AG20443 (cell line): ENCODE measurements around the gene DPP7.

Experiments used
- DNase-seq: peaks from one replicate; pipeline ENCODE4 v3.0.0; 2012; ENCODE audit warnings: low spot score, mixed read lengths

Gene DPP7

DNA sequence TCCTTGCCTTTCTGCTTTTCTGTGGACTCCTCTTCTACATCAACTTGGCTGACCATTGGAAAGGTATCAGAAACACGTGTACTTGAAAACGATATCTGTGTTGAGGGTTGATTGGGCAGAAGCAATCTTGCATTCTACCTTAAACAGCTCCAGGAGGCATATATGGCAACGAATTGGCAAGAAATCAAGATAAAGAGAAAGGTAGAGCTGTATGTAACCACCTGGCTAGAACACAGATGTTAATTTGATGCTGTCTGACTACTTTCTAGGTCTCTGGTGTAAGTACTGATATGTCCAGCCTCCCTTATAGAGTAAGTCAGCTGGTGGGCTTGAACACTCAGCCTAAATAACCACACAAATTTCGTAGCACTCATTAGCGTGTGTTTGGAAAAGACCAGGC, 26.4 kb downstream of the DPP7 start:
- DNase-seq, result no peak

DNA sequence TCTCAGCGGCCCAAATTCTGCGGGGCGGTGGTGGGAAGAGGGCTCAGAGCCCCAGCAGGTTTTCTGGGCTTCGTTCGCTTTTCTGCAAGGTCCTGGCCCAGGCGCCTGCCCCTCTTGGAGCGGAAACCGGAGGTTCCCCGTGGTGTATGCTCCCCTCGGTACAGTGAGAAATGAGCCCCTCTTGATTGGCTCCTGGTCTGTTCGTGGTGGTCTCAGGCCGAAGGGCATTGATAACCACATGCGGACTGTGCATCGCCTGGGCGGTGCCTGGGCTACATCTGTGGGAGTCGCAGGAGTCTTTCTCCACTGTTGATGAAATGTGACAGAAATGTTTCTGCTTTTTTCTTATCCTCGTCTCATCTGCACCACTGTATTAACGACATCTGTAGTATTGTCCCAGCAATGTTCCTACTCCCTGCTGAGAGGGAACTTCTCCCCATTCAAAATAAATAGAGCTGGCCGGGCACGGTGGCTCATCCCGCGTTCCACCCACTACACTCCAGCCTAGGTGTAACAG, 27.1 kb downstream of the DPP7 start:
- no peak for DNase-seq

DNA sequence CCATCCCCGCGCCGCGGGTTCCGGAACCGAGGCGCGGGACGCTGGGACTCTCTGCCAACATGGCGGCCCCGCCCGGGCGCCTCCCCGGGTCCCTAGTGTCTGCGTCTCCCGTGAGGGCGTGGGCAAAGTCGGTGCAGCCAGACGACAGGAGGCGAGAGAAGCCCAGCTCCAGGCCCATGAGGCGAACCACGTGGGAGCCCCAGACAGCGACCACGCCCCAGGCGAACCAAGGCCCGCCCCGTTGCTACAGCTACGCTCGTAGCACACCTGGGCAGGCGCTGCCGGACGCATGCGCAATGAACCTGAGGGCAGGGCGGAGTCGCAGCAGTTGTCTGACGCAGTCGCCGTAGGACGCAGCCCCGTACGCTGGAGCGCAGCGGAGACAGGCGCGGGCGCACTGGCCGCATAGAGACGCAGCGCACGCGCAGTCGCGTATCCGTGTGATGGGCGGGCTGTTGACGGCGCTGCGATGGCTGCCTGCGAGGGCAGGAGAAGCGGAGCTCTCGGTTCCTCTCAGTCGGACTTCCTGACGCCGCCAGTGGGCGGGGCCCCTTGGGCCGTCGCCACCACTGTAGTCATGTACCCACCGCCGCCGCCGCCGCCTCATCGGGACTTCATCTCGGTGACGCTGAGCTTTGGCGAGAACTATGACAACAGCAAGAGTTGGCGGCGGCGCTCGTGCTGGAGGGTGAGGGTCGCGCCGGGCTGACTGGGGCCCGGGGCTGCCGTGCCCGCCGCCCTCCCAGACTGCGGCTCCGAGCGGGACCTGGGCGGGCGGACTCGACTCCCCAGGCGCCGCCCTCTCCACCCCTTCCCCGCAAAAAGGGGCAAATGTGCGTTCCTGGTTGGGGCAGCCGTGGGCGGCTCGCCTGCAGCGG, 27.8 kb downstream of the DPP7 start, which contains the start of gene MAN1B1:
MAN1B1 (plus strand) TSS at position 455 of the 878 bp plus-strand sequence; CDS start at position 470, 15 bp downstream.
- DNase-seq, result peak; percentile 99

DNA sequence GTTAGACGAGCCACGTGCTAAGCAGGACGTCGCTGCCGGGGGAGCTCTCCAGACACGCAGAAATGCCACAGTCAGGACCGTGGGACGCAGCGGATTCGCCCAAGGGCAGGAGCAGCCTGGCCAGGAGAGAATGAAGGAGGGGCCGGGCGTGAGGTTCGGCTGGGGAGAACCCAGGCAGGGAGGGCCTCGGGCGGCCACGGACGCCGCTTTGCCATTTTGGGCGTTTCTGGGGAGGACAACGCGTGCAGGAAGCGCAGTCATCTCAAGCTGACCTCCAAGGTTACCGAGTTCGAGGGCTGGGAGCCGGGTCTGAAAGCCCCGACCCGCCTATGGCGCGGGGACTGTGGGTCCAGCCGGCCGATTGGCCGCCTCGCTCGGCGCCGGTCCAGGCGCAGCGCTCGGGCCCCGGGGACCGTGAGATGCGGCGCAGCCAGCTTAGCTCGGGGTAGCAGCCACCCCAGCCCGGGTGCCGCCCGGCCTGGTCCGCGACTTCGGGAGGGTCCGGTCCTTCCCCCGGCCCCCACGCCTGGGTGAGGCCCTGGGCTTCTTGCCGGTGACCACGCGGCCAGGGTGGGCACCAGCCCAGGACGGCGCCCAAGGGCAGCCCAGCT, 28.5 kb downstream of the DPP7 start:
- peak; percentile 62 for DNase-seq

DNA sequence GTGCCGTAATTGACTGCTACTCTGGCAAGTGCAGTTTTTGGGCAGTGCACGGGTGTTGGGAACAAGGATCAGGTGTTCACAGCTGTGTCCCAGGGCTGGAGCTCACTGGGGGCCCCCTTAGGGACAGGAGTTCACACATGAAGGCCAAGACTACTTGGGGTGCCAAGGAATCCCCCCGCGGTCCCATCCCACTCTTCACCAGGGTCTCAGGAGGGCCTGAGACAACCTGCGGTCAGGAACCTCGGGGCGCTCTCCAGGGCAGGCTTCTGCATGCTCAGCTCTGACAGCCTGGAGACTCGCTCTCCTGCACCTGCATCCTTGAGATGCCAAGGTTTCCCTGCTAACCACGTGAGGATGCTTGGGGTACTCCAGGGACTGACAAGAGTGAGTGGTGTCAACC, 30.0 kb downstream of the DPP7 start:
- no peak for DNase-seq

DNA sequence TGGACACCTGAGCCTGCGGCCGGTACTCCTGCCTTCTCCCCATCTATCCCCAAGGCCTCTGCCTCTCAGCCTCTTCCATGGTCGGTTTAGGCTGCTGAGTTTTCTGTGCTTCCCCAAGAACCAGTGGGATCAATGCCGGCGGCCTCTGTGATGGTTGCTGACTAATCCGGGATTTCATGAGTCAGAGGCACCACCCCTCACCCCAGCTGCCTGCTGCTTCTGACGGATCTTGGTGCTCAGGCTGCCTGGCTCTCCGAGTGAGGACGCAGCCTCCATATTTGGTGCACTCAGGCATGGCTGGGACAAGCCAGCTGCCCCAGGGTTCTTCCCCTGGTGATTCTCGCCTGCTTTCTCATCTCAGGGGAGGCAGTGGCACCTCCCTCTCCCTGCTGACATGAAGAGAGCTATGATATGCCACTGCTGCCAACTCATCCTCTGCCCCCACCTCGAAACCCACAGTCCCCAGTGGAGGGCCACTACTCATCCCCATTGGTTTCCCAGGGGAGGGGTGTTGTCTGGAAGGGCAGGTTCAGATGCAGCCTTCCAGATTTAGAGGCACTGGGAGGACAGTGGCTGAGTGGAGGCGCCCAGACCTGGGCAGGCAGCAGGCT, 31.0 kb downstream of the DPP7 start:
- peak; percentile 88 for DNase-seq

DNA sequence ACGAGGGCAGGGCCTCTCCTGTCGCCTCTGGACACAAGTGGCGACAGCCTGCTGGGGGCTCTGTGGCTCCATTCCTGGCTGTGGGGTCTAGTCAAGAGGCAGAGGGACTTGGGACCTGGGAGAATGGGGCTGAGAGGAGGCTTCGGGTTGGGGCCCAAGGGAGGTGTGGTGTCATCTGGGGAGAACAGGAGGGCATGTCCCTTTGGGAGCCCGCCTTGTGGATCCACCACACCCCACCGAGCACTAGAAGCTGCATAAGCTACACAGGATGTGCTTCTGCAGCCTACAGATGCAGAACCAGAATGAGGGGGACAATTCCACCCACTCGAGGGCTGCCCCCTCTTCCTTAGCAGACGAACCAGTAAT, 31.6 kb downstream of the DPP7 start:
- DNase-seq, result no peak

DNA sequence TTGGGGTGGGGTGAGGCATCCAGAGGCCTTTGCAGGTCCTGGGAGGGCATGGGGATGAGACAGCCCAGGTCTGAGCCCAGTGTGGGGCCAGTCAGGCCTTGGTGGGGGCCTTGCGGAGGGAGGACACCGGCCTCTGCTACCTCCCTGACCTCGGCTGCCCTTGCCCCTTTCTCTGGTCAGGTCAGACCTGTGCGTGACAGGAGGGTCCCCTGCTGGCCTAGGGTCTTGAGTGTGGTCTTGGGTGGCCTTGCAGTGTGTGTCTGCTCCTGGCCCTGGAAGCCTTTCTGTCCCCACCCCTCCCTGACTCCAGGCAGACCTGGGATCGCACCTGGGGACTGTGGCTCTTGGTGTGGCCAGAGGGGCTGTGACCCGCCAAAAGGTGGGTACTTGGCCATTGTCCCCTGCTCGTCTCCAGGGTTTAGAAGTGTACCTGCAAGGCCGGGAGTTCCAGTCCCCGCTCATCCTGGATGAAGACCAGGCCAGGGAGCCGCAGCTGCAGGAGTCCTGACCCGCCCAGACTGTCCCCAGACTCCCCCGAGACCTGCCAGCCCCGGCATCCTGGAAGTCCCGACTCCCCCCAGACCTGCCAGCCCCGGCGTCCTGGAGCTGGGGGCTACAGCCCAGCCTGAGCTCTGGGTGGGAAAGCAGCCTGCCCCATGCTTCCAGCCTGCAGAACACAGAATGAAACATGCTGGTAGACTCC, 32.2 kb downstream of the DPP7 start:
- no peak for DNase-seq

DNA sequence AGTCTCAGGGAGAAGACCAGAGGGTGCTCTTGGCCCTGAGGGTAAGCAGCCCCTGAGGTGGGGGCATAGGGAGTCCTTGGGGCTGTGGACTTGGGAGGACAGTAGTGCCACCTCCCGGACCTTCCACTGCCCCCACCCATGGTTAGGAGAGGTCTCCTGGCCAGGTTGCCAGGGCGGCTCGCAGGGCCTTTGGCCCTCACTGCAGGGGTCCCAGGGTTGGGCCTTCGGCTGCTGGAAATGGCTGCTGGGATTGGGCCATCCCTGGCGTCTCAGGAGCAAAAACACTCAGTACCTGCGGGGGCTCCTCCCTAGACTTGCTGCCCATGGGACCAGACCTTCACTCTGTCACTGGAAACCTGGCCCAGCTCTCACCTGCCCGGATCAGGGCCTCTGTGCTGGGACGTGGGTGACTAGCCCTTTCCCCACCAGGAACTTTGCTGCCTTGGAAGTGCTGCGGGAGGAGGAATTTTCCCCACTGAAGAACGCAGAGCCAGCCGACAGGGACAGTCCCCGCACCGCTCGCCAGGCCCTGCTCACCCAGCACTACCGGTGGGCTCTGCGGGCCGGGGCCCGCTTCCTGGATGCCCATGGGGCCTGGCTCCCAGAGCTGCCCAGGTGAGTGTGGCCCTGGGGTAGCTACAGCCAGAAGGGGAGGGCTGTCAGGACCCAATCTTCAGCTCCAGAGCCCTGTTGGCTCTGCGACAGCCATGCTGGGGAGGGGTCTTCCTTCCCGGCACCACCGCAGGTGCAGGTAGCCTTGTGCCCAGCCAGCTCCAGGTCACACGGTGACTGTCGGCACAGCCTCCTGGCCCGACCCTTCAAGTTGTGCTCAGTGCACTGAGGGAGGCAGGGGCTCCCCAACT, 34.0 kb downstream of the DPP7 start:
- DNase-seq, result no peak

DNA sequence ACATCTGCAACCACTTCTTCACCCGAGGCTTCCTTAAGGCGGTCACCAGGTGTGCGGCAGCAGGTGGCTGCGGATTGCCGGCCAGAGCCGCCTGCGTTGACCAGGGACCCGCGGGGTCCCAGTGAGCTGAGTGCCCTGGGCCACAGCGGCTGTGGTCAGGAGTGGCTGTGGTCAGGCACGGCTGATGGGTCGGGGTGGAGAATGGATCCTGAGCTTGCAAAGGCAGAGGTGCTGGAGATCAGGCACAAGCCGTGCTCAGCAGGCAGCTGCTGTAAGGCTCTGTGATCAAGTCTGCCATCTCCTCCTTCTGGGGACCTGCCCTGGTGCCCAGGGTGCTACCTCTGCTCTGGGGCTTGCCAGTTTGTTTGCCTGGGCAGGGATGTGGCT, 35.1 kb downstream of the DPP7 start:
- DNase-seq, result no peak

DNA sequence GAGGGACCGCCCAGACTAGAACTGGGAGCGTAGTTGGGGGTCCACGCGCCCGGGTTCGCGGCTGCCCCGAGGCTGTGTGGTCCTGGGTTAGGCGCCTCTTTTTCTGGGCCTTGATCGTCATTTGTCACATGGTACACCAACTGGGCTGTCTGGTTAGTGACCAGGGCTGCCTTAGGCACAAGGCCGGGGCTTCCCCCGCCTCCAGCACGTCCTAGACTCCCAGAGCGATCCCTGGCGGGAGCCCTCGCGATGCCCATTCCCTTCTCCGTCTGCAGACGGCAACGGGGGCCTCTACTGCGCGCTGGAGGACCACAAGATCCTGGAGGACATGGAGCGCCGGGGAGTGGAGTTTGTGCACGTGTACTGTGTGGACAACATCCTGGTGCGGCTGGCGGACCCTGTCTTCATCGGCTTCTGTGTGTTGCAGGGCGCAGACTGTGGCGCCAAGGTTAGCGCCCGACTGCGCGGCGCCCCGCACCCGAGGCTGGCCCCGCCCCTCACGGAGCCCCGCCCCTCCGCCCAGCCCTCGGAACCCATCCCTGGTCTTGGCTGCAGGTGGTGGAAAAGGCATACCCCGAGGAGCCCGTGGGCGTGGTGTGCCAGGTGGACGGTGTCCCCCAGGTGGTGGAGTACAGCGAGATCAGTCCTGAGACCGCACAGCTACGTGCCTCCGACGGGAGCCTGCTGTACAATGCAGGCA, 35.7 kb downstream of the DPP7 start:
- no peak for DNase-seq

DNA sequence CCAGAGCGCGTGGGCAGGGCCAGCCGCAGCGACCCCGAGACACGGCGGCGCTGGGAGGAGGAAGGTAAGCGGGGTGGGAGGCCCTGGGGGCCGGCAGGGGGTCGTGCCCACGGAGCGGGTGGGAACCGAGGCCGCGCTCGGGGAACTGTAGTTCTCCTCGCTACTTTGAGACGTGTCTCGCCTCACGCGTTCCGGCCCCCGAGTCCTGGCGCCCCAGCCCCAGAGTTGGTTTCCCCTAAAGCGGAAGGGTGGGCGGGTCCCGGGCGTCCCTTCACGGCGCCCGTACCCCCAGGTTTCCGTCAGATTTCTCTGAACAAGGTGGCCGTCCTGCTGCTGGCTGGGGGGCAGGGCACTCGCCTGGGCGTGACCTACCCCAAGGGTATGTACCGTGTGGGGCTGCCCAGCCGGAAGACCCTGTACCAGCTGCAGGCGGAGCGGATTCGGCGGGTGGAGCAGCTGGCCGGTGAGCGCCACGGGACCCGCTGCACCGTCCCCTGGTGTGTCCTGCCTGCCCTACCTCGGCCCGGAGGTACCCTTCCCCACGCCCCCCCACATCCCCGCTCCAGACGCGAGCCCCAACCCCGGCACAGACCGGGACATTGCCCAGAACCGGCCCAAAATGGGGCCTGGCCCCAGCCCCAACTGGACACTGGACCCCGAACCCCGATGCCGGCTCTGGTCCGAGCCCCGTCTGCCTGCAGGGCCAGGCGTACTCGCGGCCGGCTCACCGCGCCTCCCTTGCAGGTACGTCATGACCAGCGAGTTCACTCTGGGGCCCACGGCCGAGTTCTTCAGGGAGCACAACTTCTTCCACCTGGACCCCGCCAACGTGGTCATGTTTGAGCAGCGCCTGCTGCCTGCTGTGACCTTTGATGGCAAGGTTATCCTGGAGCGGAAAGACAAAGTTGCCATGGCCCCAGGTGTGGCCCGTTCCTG, 36.5 kb downstream of the DPP7 start:
- DNase-seq, result no peak

DNA sequence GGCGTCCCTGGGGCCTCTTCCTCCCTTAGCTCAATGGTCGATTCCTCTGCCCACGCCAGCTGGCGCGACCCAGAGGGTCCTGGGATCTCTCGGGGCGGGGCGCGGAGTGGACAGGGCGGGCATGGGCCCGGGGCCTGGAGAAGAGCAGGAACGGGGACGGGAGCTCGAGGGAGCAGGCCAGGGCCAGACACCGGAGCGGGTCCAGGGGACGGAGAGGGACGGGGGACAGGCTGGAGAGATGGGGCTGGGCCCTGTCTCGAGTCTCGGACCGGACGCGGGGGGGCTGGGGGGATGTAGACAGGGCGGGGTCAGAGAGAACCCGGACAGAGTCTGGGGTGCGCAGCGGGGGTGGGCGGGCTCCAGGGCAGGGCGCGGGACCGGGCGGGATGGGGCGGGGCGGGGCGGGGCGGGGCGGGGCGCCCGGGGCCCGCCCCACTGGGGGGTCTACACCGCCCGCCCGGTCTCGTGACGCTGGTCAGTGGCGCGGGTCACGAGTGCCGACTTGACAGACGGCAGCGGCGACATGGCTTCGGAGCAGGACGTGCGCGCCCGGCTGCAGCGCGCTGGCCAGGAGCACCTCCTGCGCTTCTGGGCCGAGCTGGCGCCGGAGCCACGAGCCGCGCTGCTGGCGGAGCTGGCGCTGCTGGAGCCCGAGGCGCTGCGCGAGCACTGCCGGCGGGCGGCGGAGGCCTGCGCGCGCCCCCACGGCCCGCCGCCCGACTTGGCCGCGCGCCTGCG, 37.4 kb downstream of the DPP7 start, which contains the start of gene UAP1L1:
UAP1L1 (plus strand) TSS at position 508 of the 738 bp plus-strand sequence; CDS start at position 524, 16 bp downstream.
- DNase-seq, result peak; percentile 88

DNA sequence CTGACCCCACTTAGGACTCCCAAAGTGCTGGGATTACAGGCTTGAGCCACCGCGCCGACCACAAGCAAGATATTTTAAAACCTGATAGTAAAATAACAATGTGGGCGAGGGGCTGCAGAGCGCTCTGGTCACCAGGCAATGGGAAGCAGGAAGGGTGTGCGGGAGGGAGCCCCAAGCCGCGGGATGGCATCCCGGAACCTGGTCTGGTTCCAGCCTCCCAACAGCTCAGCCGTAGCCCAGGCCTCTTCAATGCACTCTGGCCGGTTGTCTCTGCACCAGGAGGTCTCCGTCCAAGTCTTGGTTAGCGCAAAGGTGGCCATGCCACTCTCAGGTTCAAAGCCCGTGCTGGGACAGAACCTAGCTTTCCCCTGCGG, 37.9 kb downstream of the DPP7 start:
- DNase-seq, result no peak

DNA sequence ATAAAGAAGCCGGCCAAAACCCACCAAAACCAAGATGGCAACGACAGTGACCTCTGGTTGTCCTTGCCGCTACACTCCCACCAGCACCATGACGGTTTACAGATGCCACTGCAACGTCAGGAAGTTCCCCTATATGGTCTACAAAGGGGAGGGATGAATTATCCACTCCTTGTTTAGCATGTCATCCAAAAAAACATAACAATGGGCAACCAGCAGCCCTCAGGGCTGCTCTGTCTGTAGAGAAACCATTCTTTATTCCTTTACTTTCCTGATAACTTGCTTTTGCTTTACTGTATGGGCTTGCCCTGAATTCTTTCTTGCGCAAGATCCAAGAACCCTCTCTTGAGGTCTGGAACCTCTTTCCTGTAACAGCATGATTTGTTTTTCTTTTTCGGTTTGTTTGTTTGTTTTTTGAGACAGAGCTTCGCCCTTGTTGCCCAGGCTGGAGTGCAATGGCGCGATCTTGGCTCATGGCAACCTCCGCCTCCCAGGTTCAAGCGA, 39.2 kb downstream of the DPP7 start:
- no peak for DNase-seq

DNA sequence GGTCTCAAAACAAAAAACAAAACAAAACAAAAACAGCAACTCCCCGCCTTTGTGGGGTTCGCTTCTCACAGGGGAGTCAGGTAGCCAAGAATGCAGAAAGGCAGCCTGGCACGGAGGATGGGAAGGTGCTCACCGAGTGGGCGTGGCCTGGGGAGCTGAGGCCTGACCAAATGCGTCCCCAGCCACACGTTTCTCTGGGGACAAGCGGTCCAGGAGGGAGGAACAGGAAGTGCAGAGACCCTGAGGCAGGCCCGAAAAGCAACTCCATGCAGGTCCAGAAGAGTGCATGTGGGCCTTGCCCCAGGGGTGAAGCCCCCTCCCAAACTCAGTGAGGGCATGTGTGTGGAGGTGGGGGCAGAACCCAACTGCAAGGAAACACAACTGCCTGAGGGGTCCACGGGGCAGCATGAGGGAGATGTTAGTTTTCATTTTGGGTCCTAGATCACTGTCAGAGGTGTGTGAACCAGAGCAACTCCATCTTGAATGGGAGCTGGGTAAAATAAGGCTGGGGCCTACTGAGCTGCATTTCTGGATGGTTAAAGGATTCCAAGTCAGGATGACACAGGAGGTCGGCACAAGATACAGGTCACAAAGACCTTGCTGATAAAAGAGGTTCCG, 39.8 kb downstream of the DPP7 start:
- no peak for DNase-seq

DNA sequence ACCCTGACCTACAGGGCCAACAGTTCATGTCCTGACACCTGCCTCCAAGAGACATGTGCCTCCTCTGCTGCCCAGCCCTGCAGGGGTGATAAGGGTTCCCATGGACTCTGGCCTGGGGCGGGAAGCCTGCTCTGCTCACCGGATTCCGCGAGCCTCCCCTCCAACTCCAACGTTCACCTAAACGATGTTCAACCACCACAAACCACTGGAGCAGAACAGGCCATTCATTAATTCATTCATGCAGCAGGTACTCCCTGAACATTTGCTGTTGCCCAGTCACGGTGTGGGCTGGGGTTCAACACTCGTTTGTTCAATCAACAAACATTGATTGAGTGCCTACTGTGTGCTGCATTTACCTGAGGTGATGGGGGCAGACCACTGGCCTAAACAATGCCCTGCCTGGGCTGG, 40.5 kb downstream of the DPP7 start:
- no peak for DNase-seq

DNA sequence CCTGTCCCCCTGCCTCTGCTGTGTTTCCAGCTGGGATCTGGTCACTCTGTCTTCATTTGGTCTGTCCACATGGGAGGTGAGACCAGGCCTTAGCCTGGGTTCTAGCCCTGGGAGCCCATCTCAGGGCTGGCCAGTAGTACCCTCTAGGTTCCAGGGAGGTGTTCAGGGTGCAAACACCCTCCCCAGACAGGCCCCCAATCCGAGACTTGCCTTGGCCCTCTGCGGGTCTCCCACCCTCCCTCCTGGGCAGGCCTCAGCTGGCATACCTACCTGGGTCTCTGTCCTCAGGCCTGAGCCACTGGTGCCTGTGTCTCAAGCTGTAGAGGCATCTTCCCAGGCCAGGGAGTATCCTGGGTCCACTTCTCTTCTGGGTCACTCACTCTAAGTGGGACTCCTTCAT, 43.3 kb downstream of the DPP7 start:
- DNase-seq, result no peak
